IgD-negative memory B cell (primary cell): ENCODE measurements around the gene SPP1. TPM values are rescaled to one million over a fixed set of nuclear protein-coding genes. Genes with fewer than 3 reads are reported as not detected.

Experiments
- H3K27ac Mint-ChIP-seq, 3 donors: one replicate each; pipeline ENCODE4 v1.8.0; 2020 to 2022; ENCODE audit warnings: mild to moderate bottlenecking in 3 of 3, mixed read lengths in 3 of 3, moderate library complexity in 1 of 3
- H3K27me3 Mint-ChIP-seq: one replicate; pipeline ENCODE4 v1.8.0; 2021; ENCODE audit warnings: mixed read lengths
- H3K36me3 Mint-ChIP-seq: one replicate; pipeline ENCODE4 v1.8.0; 2020; ENCODE audit warnings: mild to moderate bottlenecking, mixed read lengths
- H3K4me1 Mint-ChIP-seq, 3 donors: one replicate each; pipeline ENCODE4 v1.8.0; 2020 to 2022; ENCODE audit warnings: mixed read lengths in 3 of 3, mild to moderate bottlenecking in 1 of 3
- H3K4me3 Mint-ChIP-seq, 4 donors: one replicate each; pipeline ENCODE4 v1.8.0; 2020 to 2022; ENCODE audit warnings: mild to moderate bottlenecking in 4 of 4, mixed read lengths in 4 of 4, moderate library complexity in 3 of 4
- H3K9me3 Mint-ChIP-seq, 3 donors: one replicate each; pipeline ENCODE4 v1.8.0; 2020 to 2021; ENCODE audit warnings: mixed read lengths in 3 of 3, mild to moderate bottlenecking in 1 of 3
- polyA plus RNA-seq: library from polyadenylated mRNA; unstranded; fragments of 300-500 nt; fragmentation: Illumina TruSeq; gene quantifications from one replicate; pipeline ENCODE4 v1.2.3, GENCODE V29; 2021

SPP1 gene
- polyA plus RNA-seq, 1 donor from 2014 or later = not detected

GRCh38 chr4:87971866-87972265 is 3.6 kb upstream of the SPP1 start:
- peaks cover 7% of the 10 kb centered on the region for H3K27me3 Mint-ChIP-seq
- peaks cover 8 to 12% (median 8%) of the 10 kb centered on the region in 3 donors for H3K4me1 Mint-ChIP-seq
- no peaks in the 10 kb centered on the region for H3K36me3 Mint-ChIP-seq
- H3K27ac Mint-ChIP-seq = no peak overlapping the region
- H3K9me3 Mint-ChIP-seq = no peaks in the 10 kb centered on the region
- H3K4me3 Mint-ChIP-seq = no peak overlapping the region

GRCh38 chr4:87973283-87974169 is 2.0 kb upstream of the SPP1 start:
- Mint-ChIP-seq H3K4me1 (peaks cover 8 to 12% (median 8%) of the 10 kb centered on the region in 3 donors), H3K36me3 (no peaks in the 10 kb centered on the region), H3K27ac (no peak overlapping the region), H3K4me3 (no peak overlapping the region), H3K27me3 (peaks cover 9% of the 10 kb centered on the region), H3K9me3 (no peaks in the 10 kb centered on the region)

- Mint-ChIP-seq H3K27ac (peak overlapping the region in 1 of 3 donors; percentile 87), H3K4me1 (peaks cover 8 to 12% (median 8%) of the 10 kb centered on the region in 3 donors), H3K4me3 (peak overlapping the region in 1 of 4 donors; percentile 17), H3K9me3 (no peaks in the 10 kb centered on the region), H3K36me3 (no peaks in the 10 kb centered on the region), H3K27me3 (peaks cover 11% of the 10 kb centered on the region)
Observed at GRCh38 chr4:87974856-87975462, 555 bp upstream of the SPP1 start.

GRCh38 chr4:87977521-87978278 is 2.2 kb downstream of the SPP1 start:
- H3K27me3 Mint-ChIP-seq = peaks cover 12% of the 10 kb centered on the region
- H3K4me1 Mint-ChIP-seq = peaks cover 8 to 12% (median 8%) of the 10 kb centered on the region in 3 donors
- H3K36me3 Mint-ChIP-seq = no peaks in the 10 kb centered on the region
- H3K9me3 Mint-ChIP-seq = peaks cover 0 to 2% (median 0%) of the 10 kb centered on the region in 3 donors
- no peak overlapping the region for H3K4me3 Mint-ChIP-seq
- H3K27ac Mint-ChIP-seq = no peak overlapping the region

- Mint-ChIP-seq H3K27me3 (peaks cover 12% of the 10 kb centered on the region), H3K36me3 (no peaks in the 10 kb centered on the region), H3K4me1 (peaks cover 7 to 9% (median 7%) of the 10 kb centered on the region in 3 donors), H3K4me3 (no peak overlapping the region), H3K27ac (no peak overlapping the region), H3K9me3 (peaks cover 0 to 2% (median 0%) of the 10 kb centered on the region in 3 donors)
Observed at GRCh38 chr4:87978681-87979080, 3.2 kb downstream of the SPP1 start.

- Mint-ChIP-seq H3K4me3 (no peak overlapping the region), H3K9me3 (peaks cover 0 to 2% (median 0%) of the 10 kb centered on the region in 3 donors), H3K27ac (no peak overlapping the region), H3K27me3 (peaks cover 15% of the 10 kb centered on the region), H3K36me3 (no peaks in the 10 kb centered on the region), H3K4me1 (peaks cover 5 to 7% (median 6%) of the 10 kb centered on the region in 3 donors)
Observed at GRCh38 chr4:87979810-87980209, 4.3 kb downstream of the SPP1 start.

GRCh38 chr4:87981486-87981885 is 6.0 kb downstream of the SPP1 start:
- H3K27me3 Mint-ChIP-seq = peaks cover 19% of the 10 kb centered on the region
- no peak overlapping the region for H3K4me3 Mint-ChIP-seq
- H3K27ac Mint-ChIP-seq = no peak overlapping the region
- no peaks in the 10 kb centered on the region for H3K36me3 Mint-ChIP-seq
- H3K4me1 Mint-ChIP-seq = no peaks in the 10 kb centered on the region
- peaks cover 0 to 2% (median 0%) of the 10 kb centered on the region in 3 donors for H3K9me3 Mint-ChIP-seq

GRCh38 chr4:87982036-87982435 is 6.5 kb downstream of the SPP1 start:
- Mint-ChIP-seq H3K4me3 (no peak overlapping the region), H3K36me3 (no peaks in the 10 kb centered on the region), H3K9me3 (peaks cover 0 to 2% (median 0%) of the 10 kb centered on the region in 3 donors), H3K27me3 (peaks cover 20% of the 10 kb centered on the region), H3K27ac (no peak overlapping the region), H3K4me1 (no peaks in the 10 kb centered on the region)

GRCh38 chr4:87982446-87983010 is 7.0 kb downstream of the SPP1 start:
- H3K36me3 Mint-ChIP-seq = no peaks in the 10 kb centered on the region
- no peak overlapping the region for H3K27ac Mint-ChIP-seq
- peaks cover 0 to 2% (median 0%) of the 10 kb centered on the region in 3 donors for H3K9me3 Mint-ChIP-seq
- H3K27me3 Mint-ChIP-seq = peaks cover 20% of the 10 kb centered on the region
- H3K4me3 Mint-ChIP-seq = no peak overlapping the region
- H3K4me1 Mint-ChIP-seq = no peaks in the 10 kb centered on the region

GRCh38 chr4:87983996-87984395 is 8.5 kb downstream of the SPP1 start:
- no peaks in the 10 kb centered on the region for H3K4me1 Mint-ChIP-seq
- H3K36me3 Mint-ChIP-seq = no peaks in the 10 kb centered on the region
- H3K27ac Mint-ChIP-seq = no peak overlapping the region
- H3K4me3 Mint-ChIP-seq = no peak overlapping the region
- H3K27me3 Mint-ChIP-seq = peaks cover 14% of the 10 kb centered on the region
- H3K9me3 Mint-ChIP-seq = peaks cover 0 to 2% (median 0%) of the 10 kb centered on the region in 3 donors

GRCh38 chr4:87985097-87985886 is 9.8 kb downstream of the SPP1 start:
- no peaks in the 10 kb centered on the region for H3K36me3 Mint-ChIP-seq
- H3K4me1 Mint-ChIP-seq = no peaks in the 10 kb centered on the region
- no peak overlapping the region for H3K27ac Mint-ChIP-seq
- peaks cover 14% of the 10 kb centered on the region for H3K27me3 Mint-ChIP-seq
- H3K4me3 Mint-ChIP-seq = no peak overlapping the region
- H3K9me3 Mint-ChIP-seq = peaks cover 0 to 4% (median 0%) of the 10 kb centered on the region in 3 donors

GRCh38 chr4:87985887-87986200 is 10.3 kb downstream of the SPP1 start:
- H3K9me3 Mint-ChIP-seq = peaks cover 0 to 4% (median 0%) of the 10 kb centered on the region in 3 donors
- peaks cover 14% of the 10 kb centered on the region for H3K27me3 Mint-ChIP-seq
- H3K36me3 Mint-ChIP-seq = no peaks in the 10 kb centered on the region
- no peak overlapping the region for H3K4me3 Mint-ChIP-seq
- H3K27ac Mint-ChIP-seq = no peak overlapping the region
- H3K4me1 Mint-ChIP-seq = no peaks in the 10 kb centered on the region

- H3K27me3 Mint-ChIP-seq = peaks cover 14% of the 10 kb centered on the region
- H3K36me3 Mint-ChIP-seq = no peaks in the 10 kb centered on the region
- H3K4me1 Mint-ChIP-seq = no peaks in the 10 kb centered on the region
- H3K9me3 Mint-ChIP-seq = peaks cover 0 to 2% (median 0%) of the 10 kb centered on the region in 3 donors
- no peak overlapping the region for H3K4me3 Mint-ChIP-seq
- H3K27ac Mint-ChIP-seq = no peak overlapping the region
Observed at GRCh38 chr4:87986508-87986907, 11.0 kb downstream of the SPP1 start.

GRCh38 chr4:87989765-87990164 is 14.3 kb downstream of the SPP1 start:
- Mint-ChIP-seq H3K9me3 (peaks cover 0 to 2% (median 0%) of the 10 kb centered on the region in 3 donors), H3K4me3 (no peak overlapping the region), H3K4me1 (peaks cover 0 to 3% (median 0%) of the 10 kb centered on the region in 3 donors), H3K27me3 (peaks cover 10% of the 10 kb centered on the region), H3K27ac (no peak overlapping the region), H3K36me3 (no peaks in the 10 kb centered on the region)
